GM19025 (cell line): ENCODE data around the gene PCARE.
"Not testable (repeated sequence)": the region's sequence is repeated elsewhere in the genome, so short reads cannot be mapped to it uniquely, and the experiment has no call there.

ENCODE experiments used
- ATAC-seq: cut with Tn5 transposase; IDR thresholded peaks from one replicate; pipeline ENCODE4 v1.9.1; 2021; ENCODE audit warnings: mild to moderate bottlenecking, low read depth, moderate library complexity; ENCODE audit not compliant: unreplicated experiment

The PCARE gene

GRCh38 chr2:29100564-29100963 lies 26.2 kb upstream of the PCARE start:
- no peak for ATAC-seq

GRCh38 chr2:29097569-29097968 lies 23.2 kb upstream of the PCARE start:
- ATAC-seq, result no peak

- no peak for ATAC-seq
Measured at GRCh38 chr2:29096969-29097368, 22.6 kb upstream of the PCARE start.

GRCh38 chr2:29090311-29090710 lies 16.0 kb upstream of the PCARE start:
- ATAC-seq, result not testable (repeated sequence)

GRCh38 chr2:29084554-29084953 lies 10.2 kb upstream of the PCARE start:
- no peak for ATAC-seq

- ATAC-seq, result no peak
Measured at GRCh38 chr2:29082804-29083495, 8.6 kb upstream of the PCARE start.

- ATAC-seq, result no peak
Measured at GRCh38 chr2:29080886-29081743, 6.8 kb upstream of the PCARE start.

GRCh38 chr2:29079887-29080286 lies 5.6 kb upstream of the PCARE start:
- no peak for ATAC-seq

GRCh38 chr2:29075894-29076705 lies 1.8 kb upstream of the PCARE start:
- ATAC-seq, result no peak

- no peak for ATAC-seq
Measured at GRCh38 chr2:29073933-29074332, 390 bp downstream of the PCARE start.

- no peak for ATAC-seq
Measured at GRCh38 chr2:29072971-29073725, 1.2 kb downstream of the PCARE start.

GRCh38 chr2:29072251-29072650 lies 2.1 kb downstream of the PCARE start:
- ATAC-seq, result no peak

GRCh38 chr2:29071032-29071975 lies 3.0 kb downstream of the PCARE start:
- ATAC-seq, result no peak

GRCh38 chr2:29070526-29070925 lies 3.8 kb downstream of the PCARE start:
- no peak for ATAC-seq

- ATAC-seq, result no peak
Measured at GRCh38 chr2:29068513-29068912, 5.8 kb downstream of the PCARE start.

- no peak for ATAC-seq
Measured at GRCh38 chr2:29066997-29067605, 7.2 kb downstream of the PCARE start.

- no peak for ATAC-seq
Measured at GRCh38 chr2:29066271-29066860, 8.0 kb downstream of the PCARE start.

GRCh38 chr2:29065068-29065811 lies 9.1 kb downstream of the PCARE start:
- ATAC-seq, result no peak
